ENCODE data around the gene AASDHPPT.

The AASDHPPT gene

DNA sequence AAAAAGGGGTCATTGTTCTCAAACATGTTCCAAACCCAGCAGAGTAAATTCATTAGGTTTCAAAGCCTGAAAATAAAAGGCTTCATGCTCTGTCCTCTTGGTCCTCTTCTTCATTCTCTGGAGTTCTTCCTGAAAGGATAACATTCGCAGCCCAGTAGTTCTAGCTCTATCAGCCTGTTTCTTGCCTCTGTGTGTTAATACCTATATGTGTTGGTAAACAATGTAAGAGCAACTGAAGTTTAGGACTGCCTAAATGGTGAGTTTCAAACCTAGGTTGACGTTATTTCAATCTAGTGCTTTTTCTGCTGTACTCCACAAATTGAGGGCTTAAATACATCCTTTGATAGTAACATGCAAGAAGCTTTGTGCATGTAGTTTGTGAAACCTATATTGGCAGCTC lies 9.4 kb downstream of the AASDHPPT start:
- no peak for DNase-seq

GRCh38 chr11:106087815-106088435 lies 10.5 kb downstream of the AASDHPPT start:
- DNase-seq = peak; percentile 31 to 59

GRCh38 chr11:106088896-106089295 lies 11.4 kb downstream of the AASDHPPT start:
- DNase-seq = no peak

DNA sequence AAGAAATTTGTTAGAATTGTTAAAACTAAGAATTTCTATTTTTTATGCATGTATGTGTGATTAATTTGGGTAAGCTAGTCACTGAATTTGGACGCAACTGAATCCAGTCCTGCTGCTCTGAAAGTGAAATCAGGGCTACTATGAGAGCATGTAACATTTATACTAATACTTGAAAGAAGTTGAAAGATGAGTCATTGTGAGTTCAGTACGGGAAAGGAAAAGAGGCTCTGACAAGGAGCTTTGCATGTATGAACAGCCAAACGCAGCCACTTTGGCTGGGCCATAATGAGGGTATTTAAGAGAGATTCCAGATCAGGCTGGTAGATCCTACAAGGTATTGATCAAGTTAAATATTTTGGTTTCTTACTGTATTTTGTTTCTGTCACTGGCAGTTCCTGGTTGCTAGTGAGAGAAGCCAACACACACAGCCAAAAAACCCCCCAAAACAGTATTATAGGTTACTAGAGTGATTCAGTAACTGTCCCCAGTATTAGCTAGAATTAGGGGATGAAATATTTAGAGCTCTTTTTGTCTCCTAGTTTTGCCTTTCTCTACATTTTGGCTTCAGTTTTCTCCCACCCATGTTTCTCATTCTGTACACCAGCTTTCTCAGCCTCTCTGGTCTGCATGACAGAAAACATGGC lies 14.1 kb downstream of the AASDHPPT start:
- DNase-seq = no peak

- DNase-seq = no peak
Measured at GRCh38 chr11:106092446-106092845, 15.0 kb downstream of the AASDHPPT start.

DNA sequence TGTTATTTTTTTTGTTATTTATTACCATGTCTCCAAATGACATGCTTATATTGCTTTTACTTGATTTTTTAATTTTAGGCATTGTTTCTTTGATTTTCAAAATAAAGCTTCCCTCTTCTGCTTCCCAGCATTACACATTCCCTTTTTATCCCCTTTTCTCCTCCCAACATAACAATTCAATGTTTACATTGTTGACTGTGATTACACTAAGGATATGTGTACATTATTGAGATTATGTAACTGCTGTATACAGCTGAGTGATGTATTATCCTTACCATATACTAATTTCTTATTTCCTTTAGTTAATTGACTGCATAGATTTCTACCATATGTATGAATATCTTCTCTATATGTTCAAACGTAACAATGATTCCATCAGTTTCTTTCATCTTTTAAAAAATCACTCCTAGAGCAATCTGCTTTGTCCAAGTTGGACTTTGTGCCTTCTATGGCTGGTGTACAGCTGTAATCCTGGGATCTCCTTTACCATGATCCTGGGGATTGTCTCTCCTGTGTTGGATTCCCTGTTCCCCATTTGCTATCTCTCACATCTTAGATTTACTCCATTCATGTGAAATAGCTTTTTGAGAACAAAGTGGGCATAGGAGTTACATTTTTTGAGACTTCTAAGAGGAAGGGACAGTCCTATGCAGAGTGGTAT lies 21.6 kb downstream of the AASDHPPT start:
- DNase-seq = no peak

- DNase-seq = no peak
Measured at GRCh38 chr11:106101370-106101769, 23.9 kb downstream of the AASDHPPT start.

GRCh38 chr11:106101819-106102218 lies 24.4 kb downstream of the AASDHPPT start:
- no peak for DNase-seq

GRCh38 chr11:106105986-106106385 lies 28.5 kb downstream of the AASDHPPT start:
- no peak for DNase-seq

GRCh38 chr11:106121570-106122320 lies 44.3 kb downstream of the AASDHPPT start:
- no peak for DNase-seq

- DNase-seq = no peak
Measured at GRCh38 chr11:106127604-106128003, 50.1 kb downstream of the AASDHPPT start.

DNA sequence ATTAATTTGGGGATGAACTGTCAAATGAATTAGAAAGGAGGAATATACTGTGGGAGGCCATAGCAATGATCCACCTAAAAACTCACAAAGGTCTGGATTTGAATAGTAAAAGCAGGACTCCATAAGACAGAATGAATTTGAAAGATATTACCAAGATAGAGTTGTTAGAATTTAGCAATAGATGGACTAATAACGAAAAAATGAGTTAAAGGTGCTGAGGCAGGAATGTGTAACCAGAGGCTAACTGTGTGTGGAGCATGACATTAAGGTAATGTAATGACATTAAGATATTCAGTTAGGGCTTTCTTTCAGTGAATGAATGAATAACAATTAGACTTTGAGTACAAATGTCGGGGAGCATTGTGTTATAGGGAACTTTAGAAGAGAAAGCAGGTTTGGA lies 51.3 kb downstream of the AASDHPPT start:
- DNase-seq = no peak

DNA sequence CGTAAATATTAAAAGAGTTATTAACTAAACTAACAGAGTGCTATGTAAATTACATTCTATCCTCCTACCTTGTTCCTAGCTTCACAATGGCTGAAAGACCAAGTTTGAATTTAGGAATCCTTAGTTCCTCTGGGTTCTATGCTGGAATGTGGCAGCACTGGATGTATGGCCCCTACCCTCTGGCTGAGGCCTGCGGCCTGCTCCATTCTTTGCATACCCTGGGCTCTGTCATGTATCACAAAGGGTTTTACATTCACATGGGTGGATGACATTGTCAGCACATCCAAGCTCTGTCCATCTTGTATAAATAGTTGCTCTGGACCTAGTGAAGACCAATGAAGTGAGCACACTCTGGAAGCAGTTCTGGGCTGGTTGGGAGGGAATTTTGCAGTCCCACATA lies 54.5 kb downstream of the AASDHPPT start:
- DNase-seq = no peak

- DNase-seq = no peak
Measured at GRCh38 chr11:106132582-106133354, 55.3 kb downstream of the AASDHPPT start.

- peak; percentile 7 to 40 for DNase-seq
Measured at GRCh38 chr11:106133529-106133928, 56.1 kb downstream of the AASDHPPT start.

DNA sequence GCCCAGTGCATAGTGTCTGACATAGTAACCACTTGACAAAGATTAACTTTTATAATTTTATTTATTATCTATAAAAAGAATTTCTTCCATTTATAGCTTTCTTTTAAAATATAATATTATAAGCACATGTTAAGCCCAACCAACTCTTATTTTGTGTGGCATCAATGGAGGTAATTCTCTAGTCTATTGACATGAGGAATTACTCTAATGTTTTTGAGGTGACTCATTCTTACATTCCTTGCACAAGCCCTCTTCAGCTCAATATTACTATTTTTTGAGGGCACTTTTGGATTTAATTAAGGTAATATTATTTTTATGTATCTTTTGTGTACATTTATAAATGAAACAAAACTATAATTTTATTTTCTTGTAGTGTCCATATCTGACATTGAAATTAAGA lies 59.6 kb downstream of the AASDHPPT start:
- DNase-seq = no peak

DNA sequence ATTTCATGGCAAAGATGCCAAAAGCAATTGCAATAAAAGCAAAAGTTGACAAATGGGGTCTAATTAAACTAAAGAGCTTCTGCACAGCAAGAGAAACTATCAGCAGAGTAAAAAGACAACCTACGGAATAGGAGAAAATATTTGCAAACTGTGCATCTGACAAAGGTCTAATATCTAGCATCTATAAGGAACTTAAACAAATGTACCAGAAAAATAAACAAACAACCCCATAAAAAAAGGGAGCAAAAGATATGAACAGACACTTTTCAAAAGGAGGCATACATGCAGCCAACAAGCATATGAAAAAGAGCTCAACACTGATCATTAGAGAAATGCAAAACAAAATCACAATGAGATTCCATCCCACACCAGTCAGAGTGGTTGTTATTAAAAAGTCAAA lies 60.3 kb downstream of the AASDHPPT start:
- no peak for DNase-seq
